ENCODE measurements around the gene SAMM50.

Gene SAMM50

GRCh38 chr22:43944670-43945430 lies 10.4 kb upstream of the SAMM50 start:
- DNase-seq (ENCODE audit: low read depth), result peak; percentile 22
- no peak for TF ChIP-seq CTCF (IDR thresholded peaks at IDR 0.05; ENCODE audit: insufficient read depth, low read depth, low read length, missing control alignments)
- H3K4me3 ChIP-seq (ENCODE audit: low read length), result no peak overlapping the region

- H3K4me3 ChIP-seq (ENCODE audit: low read length), result no peak overlapping the region
- peak; percentile 68 for DNase-seq (ENCODE audit: low read depth)
Observed at GRCh38 chr22:43945632-43946383, 9.4 kb upstream of the SAMM50 start.

GRCh38 chr22:43946384-43946667 lies 8.9 kb upstream of the SAMM50 start:
- H3K4me3 ChIP-seq (ENCODE audit: low read length), result no peak overlapping the region
- no peak for DNase-seq (ENCODE audit: low read depth)
- no peak for TF ChIP-seq CTCF (IDR thresholded peaks at IDR 0.05; ENCODE audit: insufficient read depth, low read depth, low read length, missing control alignments)

More at GRCh38 chr22:43945632-43946383, 9.4 kb upstream of the SAMM50 start:
- peak; percentile 80 for TF ChIP-seq CTCF (IDR thresholded peaks at IDR 0.05; ENCODE audit: insufficient read depth, low read depth, low read length, missing control alignments)

GRCh38 chr22:43948836-43949406 lies 6.3 kb upstream of the SAMM50 start:
- DNase-seq (ENCODE audit: low read depth), result no peak
- no peak overlapping the region for H3K4me3 ChIP-seq (ENCODE audit: low read length)
- no peak for TF ChIP-seq CTCF (IDR thresholded peaks at IDR 0.05; ENCODE audit: insufficient read depth, low read depth, low read length, missing control alignments)

- DNase-seq (ENCODE audit: low read depth), result no peak
- no peak overlapping the region for H3K4me3 ChIP-seq (ENCODE audit: low read length)
- TF ChIP-seq CTCF (IDR thresholded peaks at IDR 0.05; ENCODE audit: insufficient read depth, low read depth, low read length, missing control alignments), result no peak
Observed at GRCh38 chr22:43951391-43951790, 3.9 kb upstream of the SAMM50 start.

GRCh38 chr22:43951966-43952365 lies 3.3 kb upstream of the SAMM50 start:
- no peak for DNase-seq (ENCODE audit: low read depth)
- TF ChIP-seq CTCF (IDR thresholded peaks at IDR 0.05; ENCODE audit: insufficient read depth, low read depth, low read length, missing control alignments), result no peak
- H3K4me3 ChIP-seq (ENCODE audit: low read length), result no peak overlapping the region
